Lower leg skin (tissue), 4 donors: ENCODE data around the gene TGFBR2. TPM values are rescaled to one million over a fixed set of nuclear protein-coding genes. Genes with fewer than 3 reads are reported as not detected.

Experiments used
- DNase-seq, 2 donors: peaks; one replicate each; pipeline ENCODE4 v3.0.0-alpha.2; 2019; ENCODE audit warnings: low spot score in 2 of 2
- H3K4me3 ChIP-seq: fragments of 200-600 bp; sonication (generic); 2 replicates; pipeline ENCODE4 v1.5.1; 2017; ENCODE audit warnings: mild to moderate bottlenecking, low read depth; ENCODE audit not compliant: poor library complexity, severe bottlenecking
- POLR2A ChIP-seq, 2 donors: fragments of 450-650 bp; IDR thresholded peaks; one replicate each; pipeline ENCODE4 v1.6.1; 2016 to 2017; ENCODE audit warnings: antibody characterized with exemption in 2 of 2, mild to moderate bottlenecking in 1 of 2, moderate library complexity in 1 of 2
- WGBS, 2 donors: methylation state at CpG; one replicate each; pipeline ENCODE4 v1.1.5; 2018; 5-methylcytosine and 5-hydroxymethylcytosine counted together
- intact Hi-C: fragments of 100-400 bp; cut with DNase I; formaldehyde crosslinking; loops from one replicate; pipeline ENCODE4 v1.15.0; 2023; ENCODE audit warnings: low total_unique reads
- total RNA-seq, 4 donors: library from RNA; depleted of rRNA; stranded (reverse); fragments of >200 nt; gene quantifications; one replicate each; pipeline ENCODE4 v1.1.0, GENCODE V29; 2016
- TF ChIP-seq, protein P1 (sequence below), 3 donors: fragments of 450-650 bp; IDR thresholded peaks; one replicate each; pipeline ENCODE4 v1.5.1; 2016; ENCODE audit warnings: antibody characterized with exemption in 3 of 3, mild to moderate bottlenecking in 3 of 3, moderate library complexity in 2 of 3

The TGFBR2 gene
- total RNA-seq, 4 donors from 2014 or later, result 57.8 to 109 (median 71.4) TPM

DNA sequence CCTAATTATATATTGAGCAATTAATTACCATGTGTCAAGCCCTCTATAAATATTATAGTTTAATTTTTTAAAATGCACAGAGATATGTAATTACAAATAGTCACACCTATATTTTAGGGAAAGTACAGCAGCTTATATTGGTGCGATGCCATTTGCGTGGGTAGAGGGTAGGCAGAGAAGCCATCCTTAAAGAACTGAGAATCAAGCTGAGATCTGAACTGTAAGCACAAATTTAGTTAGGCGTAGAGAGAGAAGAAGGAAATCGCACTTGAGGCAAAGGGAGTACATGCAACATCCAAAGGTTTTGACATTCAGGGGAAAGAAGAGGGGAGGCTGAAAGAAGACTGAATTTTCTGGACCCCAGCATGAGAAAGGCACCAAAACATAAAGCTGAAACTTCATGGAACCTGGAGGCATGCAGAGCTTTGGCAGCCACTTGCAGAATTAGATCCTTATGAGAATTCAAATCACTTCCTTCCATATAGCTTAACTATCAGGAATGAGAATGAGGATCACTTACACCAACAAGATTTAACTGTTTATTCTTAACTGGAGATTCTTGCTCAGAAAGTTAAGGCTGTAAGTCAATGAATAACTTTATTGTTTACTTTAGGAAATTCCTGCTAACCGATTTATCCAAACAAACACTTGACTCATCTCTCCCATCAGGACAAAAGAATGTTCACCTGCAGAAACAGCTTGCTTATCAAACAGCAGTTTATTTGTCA is 114.3 kb downstream of the TGFBR2 start:
- 80% methylated on average over 5 of the region's 5 CpGs for WGBS, 2 donors
- TF ChIP-seq, protein P1, sequence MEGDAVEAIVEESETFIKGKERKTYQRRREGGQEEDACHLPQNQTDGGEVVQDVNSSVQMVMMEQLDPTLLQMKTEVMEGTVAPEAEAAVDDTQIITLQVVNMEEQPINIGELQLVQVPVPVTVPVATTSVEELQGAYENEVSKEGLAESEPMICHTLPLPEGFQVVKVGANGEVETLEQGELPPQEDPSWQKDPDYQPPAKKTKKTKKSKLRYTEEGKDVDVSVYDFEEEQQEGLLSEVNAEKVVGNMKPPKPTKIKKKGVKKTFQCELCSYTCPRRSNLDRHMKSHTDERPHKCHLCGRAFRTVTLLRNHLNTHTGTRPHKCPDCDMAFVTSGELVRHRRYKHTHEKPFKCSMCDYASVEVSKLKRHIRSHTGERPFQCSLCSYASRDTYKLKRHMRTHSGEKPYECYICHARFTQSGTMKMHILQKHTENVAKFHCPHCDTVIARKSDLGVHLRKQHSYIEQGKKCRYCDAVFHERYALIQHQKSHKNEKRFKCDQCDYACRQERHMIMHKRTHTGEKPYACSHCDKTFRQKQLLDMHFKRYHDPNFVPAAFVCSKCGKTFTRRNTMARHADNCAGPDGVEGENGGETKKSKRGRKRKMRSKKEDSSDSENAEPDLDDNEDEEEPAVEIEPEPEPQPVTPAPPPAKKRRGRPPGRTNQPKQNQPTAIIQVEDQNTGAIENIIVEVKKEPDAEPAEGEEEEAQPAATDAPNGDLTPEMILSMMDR (IDR thresholded peaks at IDR 0.05), result no peak
- TF ChIP-seq POLR2A (IDR thresholded peaks at IDR 0.05), result no peak
- intact Hi-C loops, result no loop called here
- no peak overlapping the region for H3K4me3 ChIP-seq
- no peak for DNase-seq

DNA sequence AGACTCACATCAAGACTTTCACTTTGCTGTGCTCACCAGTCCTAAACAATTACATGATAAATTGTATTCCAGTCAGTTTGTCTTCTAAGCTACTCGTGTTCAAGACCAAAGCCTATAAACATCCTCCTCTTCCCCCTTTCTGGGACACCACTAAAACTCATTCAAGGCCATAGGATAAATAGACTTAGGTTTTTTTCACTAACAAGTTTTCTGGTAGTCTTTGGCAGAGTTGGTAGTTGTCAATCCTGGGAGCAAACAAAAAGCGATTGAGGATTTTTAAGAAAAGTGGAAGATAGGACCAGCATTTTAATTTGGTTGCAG is 114.9 kb downstream of the TGFBR2 start:
- intact Hi-C loops, result no loop called here
- DNase-seq, result no peak
- WGBS, 2 donors, result 75 to 80% methylated on average over 2 of the region's 2 CpGs
- H3K4me3 ChIP-seq, result no peak overlapping the region
- no peak for TF ChIP-seq POLR2A (IDR thresholded peaks at IDR 0.05)
- TF ChIP-seq, protein P1 (IDR thresholded peaks at IDR 0.05), result no peak

DNA sequence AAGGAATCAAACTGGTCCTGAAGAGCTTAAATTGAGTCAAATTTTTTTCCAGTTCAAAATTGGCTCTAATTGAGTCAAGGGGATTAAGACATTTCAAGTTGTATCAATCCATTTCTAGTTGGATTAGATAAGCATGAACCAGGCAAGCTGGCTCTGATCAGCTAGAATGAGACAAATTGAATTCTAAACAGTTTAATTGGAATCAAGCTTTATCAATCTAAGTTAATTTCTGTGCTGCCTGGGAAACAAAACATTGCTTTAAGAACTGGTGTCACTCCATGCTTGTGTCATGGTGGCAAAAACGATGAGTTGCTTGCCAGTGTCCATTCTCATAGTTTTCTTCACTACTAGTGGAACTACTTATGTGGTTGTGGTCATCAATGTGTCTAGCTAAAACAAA is 116.8 kb downstream of the TGFBR2 start:
- intact Hi-C loops, result no loop called here
- TF ChIP-seq, protein P1 (IDR thresholded peaks at IDR 0.05), result no peak
- TF ChIP-seq POLR2A (IDR thresholded peaks at IDR 0.05), result no peak
- no peak for DNase-seq
- no peak overlapping the region for H3K4me3 ChIP-seq
- 86 to 97% methylated on average over 1 of the region's 1 CpG for WGBS, 2 donors

DNA sequence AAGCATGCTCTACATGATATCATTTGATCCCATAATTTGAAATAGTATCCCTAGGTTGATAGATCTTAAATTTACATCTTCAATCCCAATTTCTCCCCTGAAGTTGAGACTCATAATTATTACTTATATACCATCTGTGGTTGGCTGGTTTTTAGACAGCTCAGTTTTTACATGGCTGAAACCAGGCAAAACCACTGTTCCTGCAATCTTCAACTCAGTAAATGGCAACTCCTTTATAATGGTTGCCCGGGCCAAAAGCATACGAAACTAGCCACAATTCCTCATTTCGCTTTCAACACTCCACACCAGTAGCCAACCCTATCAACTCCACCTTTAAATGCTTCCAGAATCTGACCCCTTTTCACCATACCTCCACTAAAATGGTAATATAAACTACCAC is 118.5 kb downstream of the TGFBR2 start:
- no peak overlapping the region for H3K4me3 ChIP-seq
- intact Hi-C loops, result no loop called here
- DNase-seq, result no peak
- WGBS, 2 donors, result 95 to 96% methylated on average over 3 of the region's 3 CpGs
- no peak for TF ChIP-seq POLR2A (IDR thresholded peaks at IDR 0.05)
- TF ChIP-seq, protein P1 (IDR thresholded peaks at IDR 0.05), result no peak

DNA sequence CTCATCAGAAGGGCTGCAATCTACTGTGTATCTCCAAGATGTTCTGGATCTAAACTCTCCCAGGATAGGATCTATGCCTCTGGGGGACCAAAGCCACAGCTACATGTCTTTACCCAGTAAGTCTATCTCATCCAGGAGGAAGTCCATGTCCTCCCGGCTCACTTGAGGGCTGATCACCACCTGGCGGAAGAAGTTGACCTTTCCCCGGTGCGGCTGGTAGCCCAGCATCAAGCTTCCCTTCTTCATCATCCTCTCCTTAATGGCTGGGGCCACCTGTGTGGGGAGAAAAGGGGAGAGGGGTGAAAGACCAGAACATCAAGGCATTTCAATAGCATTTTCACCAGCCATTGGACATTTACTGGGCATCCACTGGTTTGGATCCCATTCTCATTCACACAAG is 121.7 kb downstream of the TGFBR2 start:
- no peak overlapping the region for H3K4me3 ChIP-seq
- no peak for DNase-seq
- TF ChIP-seq, protein P1 (IDR thresholded peaks at IDR 0.05), result no peak
- TF ChIP-seq POLR2A (IDR thresholded peaks at IDR 0.05), result no peak
- 83 to 94% methylated on average over 4 of the region's 4 CpGs for whole genome bisulfite sequencing, 2 donors
- intact Hi-C loops, result no loop called here

DNA sequence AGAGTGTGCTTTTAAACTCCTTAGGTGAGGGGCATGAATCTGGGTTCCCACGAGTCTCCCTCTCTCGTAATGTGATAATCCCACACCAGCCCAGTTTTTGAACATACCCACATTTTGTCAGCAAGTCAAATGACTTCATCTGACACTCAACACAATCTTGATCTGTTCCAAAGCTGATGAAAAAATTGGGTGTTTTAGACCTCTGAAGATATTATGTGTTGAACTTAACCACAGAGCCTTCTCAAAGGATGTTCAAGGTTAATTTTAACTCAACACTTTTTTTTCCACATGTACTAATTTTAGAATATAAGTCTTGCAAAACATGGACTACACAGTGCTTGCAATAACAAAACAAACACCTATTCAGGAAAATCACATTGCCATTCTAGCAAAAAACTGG is 123.1 kb downstream of the TGFBR2 start:
- no peak overlapping the region for H3K4me3 ChIP-seq
- TF ChIP-seq, protein P1 (IDR thresholded peaks at IDR 0.05), result no peak
- no peak for TF ChIP-seq POLR2A (IDR thresholded peaks at IDR 0.05)
- intact Hi-C loops, result no loop called here
- 90 to 94% methylated on average over 2 of the region's 2 CpGs for WGBS, 2 donors
- no peak for DNase-seq
